HepG2 (cell line): ENCODE results near the gene PARVB. TPM values are rescaled to one million over a fixed set of nuclear protein-coding genes. Genes with fewer than 3 reads are reported as not detected.

Experiments
- ATAC-seq: fragments of 200-7000 bp; cut with Tn5 transposase; 3 replicates; pipeline ENCODE4 v1.9.1; 2020; ENCODE audit warnings: mild to moderate bottlenecking, moderate library complexity
- BruUV-seq: library from RNA; stranded (reverse); fragments of 400-500 nt; replicated peaks from 2 replicates; lab custom pipeline; 2021; lab: Mats Ljungman, UMichigan
- CTCF ChIA-PET: fragments of 300-600 bp; formaldehyde crosslinking; extraction: SDS; loops from one replicate; lab custom pipeline; 2021; ENCODE audit warnings: low total read pairs, inconsistent platforms, low intra/inter-chr PET ratio; lab: Yijun Ruan, JAX
- POLR2A ChIA-PET: fragments of 350-600 bp; sonication (Branson Sonifier 250); formaldehyde crosslinking; loops from one replicate; lab custom pipeline; 2020; ENCODE audit warnings: antibody characterized with exemption, inconsistent platforms; lab: Yijun Ruan, JAX
- DNase-seq: peaks from one replicate; pipeline ENCODE4 v3.0.0-alpha.2; 2015; ENCODE audit warnings: low spot score
- FAIRE-seq: peaks from 3 replicates; lab custom pipeline; 2011; peaks lifted over from hg19 to GRCh38; lab: Jason Lieb, UNC
- H2AFZ ChIP-seq: one replicate; pipeline ENCODE4 v1.6.1; 2011; ENCODE audit warnings: low read length, inconsistent platforms
- H3K27ac ChIP-seq: fragments of 300-600 bp; 3 replicates; pipeline ENCODE4 v1.8.0; 2011; ENCODE audit warnings: mixed run types, mild to moderate bottlenecking, mixed read lengths, low read length, inconsistent platforms; ENCODE audit not compliant: insufficient read depth; ENCODE audit errors: extremely low read length
- H3K27me3 ChIP-seq, 2 experiments: fragments of 200-600 bp in 1 of 2; 2 replicates in 1 of 2; 3 replicates in 1 of 2; pipeline versions ENCODE4 v1.6.0 to v1.8.0; 2011; ENCODE audit warnings: low read length in 2 of 2, mild to moderate bottlenecking in 2 of 2, moderate library complexity in 2 of 2, inconsistent platforms in 1 of 2; ENCODE audit not compliant: insufficient read depth in 2 of 2, control insufficient read depth in 1 of 2
- H3K36me3 ChIP-seq, 2 experiments: fragments of 200-600 bp in 1 of 2; replicated peaks in 1 of 2; 2 replicates in 1 of 2; 3 replicates in 1 of 2; pipeline versions ENCODE4 v1.5.1 to v1.8.0; 2011; ENCODE audit warnings: low read length in 2 of 2, inconsistent platforms in 1 of 2; ENCODE audit not compliant: insufficient read depth in 2 of 2, control insufficient read depth in 1 of 2
- H3K4me1 ChIP-seq: 2 replicates; pipeline ENCODE4 v1.5.1; 2012; ENCODE audit warnings: low read length, inconsistent platforms; ENCODE audit not compliant: insufficient read depth
- H3K4me2 ChIP-seq: 2 replicates; pipeline ENCODE4 v1.6.0; 2011; ENCODE audit warnings: low read depth, low read length, inconsistent platforms
- H3K4me3 ChIP-seq, 3 experiments: fragments of 200-600 bp in 1 of 3; sonication (generic), shearing (Covaris generic) in 1 of 3; replicated peaks in 1 of 3; 2 replicates each; pipeline ENCODE4 v1.5.1; 2011 to 2016; ENCODE audit warnings: low read length in 3 of 3, inconsistent platforms in 2 of 3, low read depth in 2 of 3, mild to moderate bottlenecking in 2 of 3, control low read depth in 1 of 3, mixed read lengths in 1 of 3; ENCODE audit not compliant: insufficient read depth in 1 of 3
- H3K79me2 ChIP-seq: one replicate; pipeline ENCODE4 v1.6.1; 2011; ENCODE audit warnings: low read length, inconsistent platforms; ENCODE audit not compliant: insufficient read depth
- H3K9ac ChIP-seq: 2 replicates; pipeline ENCODE4 v1.6.0; 2011; ENCODE audit warnings: mild to moderate bottlenecking, low read depth, low read length, inconsistent platforms; ENCODE audit not compliant: insufficient read depth
- H3K9me3 ChIP-seq: 2 replicates; pipeline ENCODE4 v1.5.1; 2012; ENCODE audit warnings: mild to moderate bottlenecking, low read length
- H4K20me1 ChIP-seq: 2 replicates; pipeline ENCODE4 v1.6.0; 2011; ENCODE audit warnings: inconsistent platforms, mild to moderate bottlenecking, low read length, moderate library complexity; ENCODE audit not compliant: insufficient read depth
- ADNP ChIP-seq: sonication (generic); formaldehyde crosslinking; IDR thresholded peaks from 2 replicates; pipeline ENCODE4 v1.4.0; 2020; ENCODE audit warnings: missing genetic modification reagents
- ASH2L ChIP-seq: fragments of 300-600, 200-600 bp; sonication (generic); IDR thresholded peaks from 2 replicates; pipeline ENCODE4 v1.7.0; 2017; ENCODE audit warnings: low read depth, mild to moderate bottlenecking, moderate library complexity, mixed read lengths, low read length; ENCODE audit not compliant: insufficient read length
- CBX1 ChIP-seq: IDR thresholded peaks from one replicate; pipeline ENCODE4 v1.6.1; 2016; ENCODE audit warnings: antibody characterized with exemption, low read depth
- E2F2 ChIP-seq: sonication (generic); formaldehyde crosslinking; IDR thresholded peaks from 2 replicates; pipeline ENCODE4 v1.4.0; 2020; ENCODE audit warnings: missing genetic modification reagents, borderline replicate concordance
- ZFP36L2 ChIP-seq: sonication (generic); formaldehyde crosslinking; IDR thresholded peaks from 2 replicates; pipeline ENCODE4 v1.4.0; 2020; ENCODE audit warnings: missing genetic modification reagents
- ZNF280B ChIP-seq: sonication (generic); formaldehyde crosslinking; IDR thresholded peaks from 2 replicates; pipeline ENCODE4 v1.5.0; 2020; ENCODE audit warnings: missing genetic modification reagents, mild to moderate bottlenecking, borderline replicate concordance
- WGBS: methylation state at CpG from one replicate; pipeline ENCODE4 v1.1.6; 2017; ENCODE audit warnings: low lambda C conversion rate; 5-methylcytosine and 5-hydroxymethylcytosine counted together
- in situ Hi-C: cut with HindIII; loops from 2 replicates; pipeline ENCODE4 v1.10.0; 2017; ENCODE audit warnings: low pct_unique_long_range_greater_than_20kb; ENCODE audit not compliant: extremely low pct_ligation_motif_present
- intact Hi-C: fragments of 100-400 bp; cut with micrococcal nuclease; formaldehyde crosslinking; loops from one replicate; pipeline ENCODE4 v1.10.0; 2022; ENCODE audit not compliant: unreplicated experiment
- polyA plus RNA-seq, 8 experiments: library from polyadenylated mRNA; depleted of rRNA in 3 of 8; stranded (reverse) in 7 of 8; unstranded in 1 of 8; fragments of >200 nt; fragmentation: Illumina TruSeq in 4 of 8; extraction: Trizol in 4 of 8; gene quantifications; 2 replicates each; pipeline versions ENCODE4 v1.2.1 to v1.2.3, GENCODE V29; 2011 to 2016; ENCODE audit warnings: low read depth in 4 of 8, missing spikeins in 1 of 8, mixed read lengths in 1 of 8; ENCODE audit not compliant: insufficient read depth in 1 of 8
- total RNA-seq, 5 experiments: library from RNA; depleted of rRNA; stranded (reverse); fragments of >200 nt; fragmentation: Illumina TruSeq; extraction: Trizol; gene quantifications; 2 replicates each; pipeline ENCODE4 v1.2.3, GENCODE V29; 2016; ENCODE audit warnings: low read depth in 1 of 5

Gene PARVB
- total and polyA plus RNA-seq, 2 of the 13 experiments (the other 11 are each of a cell fraction or from before 2014, with no cell fraction given) = 0.11 to 0.15 TPM

GRCh38 chr22:44185237-44186120, 161.4 kb downstream of the PARVB start (continued):
- no peak for TF ChIP-seq E2F2 (CRISPR knock-in tag)
- TF ChIP-seq ZNF280B = no peak
- no peak for TF ChIP-seq CBX1
- TF ChIP-seq ASH2L = no peak
- TF ChIP-seq ADNP (CRISPR knock-in tag) = no peak

GRCh38 chr22:44186121-44186510, 162.0 kb downstream of the PARVB start:
- Histone ChIP-seq H3K27ac (no peak overlapping the region), H3K9ac (no peak overlapping the region), H3K4me3 (no peak overlapping the region), H2AFZ (no peak overlapping the region), H3K4me2 (no peak overlapping the region), H3K27me3 (peaks cover 4 to 45% of the 10 kb centered on the region in 2 experiments; a peak in 4 of 5 replicates), H3K9me3 (no peaks in the 10 kb centered on the region), H3K36me3 (no peaks in the 10 kb centered on the region), H3K4me1 (no peaks in the 10 kb centered on the region), H3K79me2 (no peaks in the 10 kb centered on the region), H4K20me1 (no peaks in the 10 kb centered on the region)
- intact Hi-C loops (no loop called here), in situ Hi-C loops (no loop called here)
- no TSS peak for BruUV-seq
- FAIRE-seq (no peak), ATAC-seq (no peak), DNase-seq (no peak)
- 9% methylated on average over 3 of the region's 8 CpGs for WGBS
- ChIA-PET CTCF (no interaction called here), POLR2A (no interaction called here)
- TF ChIP-seq ZFP36L2 (CRISPR knock-in tag) = no peak
